HG02588 (cell line): ENCODE measurements around the gene ADARB1.

Experiments used
- ATAC-seq: cut with Tn5 transposase; IDR thresholded peaks from one replicate; pipeline ENCODE4 v1.9.1; 2021; ENCODE audit warnings: mild to moderate bottlenecking, moderate library complexity; ENCODE audit not compliant: unreplicated experiment

Gene ADARB1

DNA sequence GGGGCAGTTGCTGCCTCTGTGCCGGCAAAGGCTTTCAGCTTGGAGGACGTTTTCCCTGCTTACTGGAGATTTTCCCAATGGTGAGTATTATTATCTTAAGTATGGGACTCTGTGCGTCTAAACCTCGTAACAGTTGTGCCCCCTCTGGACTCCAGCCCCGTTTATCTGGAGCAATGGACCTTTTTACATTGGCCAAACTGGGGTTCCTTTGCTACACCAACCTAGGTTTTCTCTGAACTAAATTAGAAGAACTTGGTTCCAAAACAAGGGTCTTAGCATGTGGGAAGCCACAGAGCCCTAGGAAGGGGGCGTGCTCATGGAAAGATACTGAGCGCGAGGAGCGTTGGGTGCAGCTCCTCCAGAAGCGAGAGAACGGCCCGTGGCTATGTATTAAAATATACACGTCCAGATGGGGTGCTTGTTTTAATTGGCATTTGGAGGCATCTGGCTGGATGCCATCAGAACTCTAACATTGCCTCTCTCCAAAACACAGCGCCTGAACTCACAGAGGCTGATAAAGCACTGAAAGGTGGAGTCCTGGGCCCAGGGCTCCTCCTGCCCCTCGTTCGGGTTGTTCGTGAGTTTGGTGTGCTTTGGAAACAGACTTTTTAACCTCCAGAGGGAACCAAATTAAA lies 184.9 kb downstream of the ADARB1 start:
- no peak for ATAC-seq

GRCh38 chr21:45260191-45260825 lies 185.9 kb downstream of the ADARB1 start:
- ATAC-seq: no peak

DNA sequence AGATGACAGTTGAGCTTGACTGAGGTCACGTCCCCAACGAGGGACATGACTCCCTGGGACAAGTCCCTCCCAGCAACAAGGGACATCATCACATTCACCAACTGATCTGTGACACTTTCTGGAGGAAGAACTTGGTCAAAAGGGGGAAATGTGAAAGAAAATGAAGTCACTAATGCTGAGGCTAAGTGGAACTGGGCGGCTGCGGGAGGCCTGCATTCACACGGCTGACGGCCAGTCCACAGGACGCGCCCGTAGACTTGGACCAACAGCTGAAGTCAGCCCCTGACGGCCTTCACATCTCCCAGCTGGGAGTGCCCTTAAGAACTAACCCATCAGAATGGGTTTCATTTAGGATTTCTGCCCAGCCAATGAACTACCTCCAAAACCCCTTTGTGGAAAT lies 186.7 kb downstream of the ADARB1 start:
- ATAC-seq: no peak

GRCh38 chr21:45262041-45262581 lies 187.7 kb downstream of the ADARB1 start:
- no peak for ATAC-seq

DNA sequence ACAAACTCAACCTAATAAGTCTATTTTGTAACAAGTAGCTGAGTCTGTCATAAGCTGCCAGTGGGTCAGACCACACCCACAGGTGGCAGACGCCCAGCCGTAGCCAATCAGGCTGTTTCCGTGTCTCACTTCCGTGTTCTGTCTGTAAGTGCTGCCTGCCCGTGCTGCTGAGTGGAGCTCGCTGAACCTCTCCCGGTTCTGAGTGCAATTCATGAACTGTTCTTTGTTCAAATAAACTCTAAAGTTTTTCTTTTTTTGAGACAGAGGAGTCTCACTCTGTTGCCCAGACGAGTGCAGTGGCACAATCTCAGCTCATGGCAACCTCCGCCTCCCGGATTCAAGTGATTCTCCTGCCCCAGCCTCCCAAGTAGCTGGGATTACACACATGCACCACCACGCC lies 188.2 kb downstream of the ADARB1 start:
- ATAC-seq: no peak

GRCh38 chr21:45263534-45263933 lies 189.2 kb downstream of the ADARB1 start:
- ATAC-seq: no peak

- no peak for ATAC-seq
Measured at GRCh38 chr21:45264146-45264911, 189.9 kb downstream of the ADARB1 start.

GRCh38 chr21:45264912-45265515 lies 190.6 kb downstream of the ADARB1 start:
- ATAC-seq: no peak

DNA sequence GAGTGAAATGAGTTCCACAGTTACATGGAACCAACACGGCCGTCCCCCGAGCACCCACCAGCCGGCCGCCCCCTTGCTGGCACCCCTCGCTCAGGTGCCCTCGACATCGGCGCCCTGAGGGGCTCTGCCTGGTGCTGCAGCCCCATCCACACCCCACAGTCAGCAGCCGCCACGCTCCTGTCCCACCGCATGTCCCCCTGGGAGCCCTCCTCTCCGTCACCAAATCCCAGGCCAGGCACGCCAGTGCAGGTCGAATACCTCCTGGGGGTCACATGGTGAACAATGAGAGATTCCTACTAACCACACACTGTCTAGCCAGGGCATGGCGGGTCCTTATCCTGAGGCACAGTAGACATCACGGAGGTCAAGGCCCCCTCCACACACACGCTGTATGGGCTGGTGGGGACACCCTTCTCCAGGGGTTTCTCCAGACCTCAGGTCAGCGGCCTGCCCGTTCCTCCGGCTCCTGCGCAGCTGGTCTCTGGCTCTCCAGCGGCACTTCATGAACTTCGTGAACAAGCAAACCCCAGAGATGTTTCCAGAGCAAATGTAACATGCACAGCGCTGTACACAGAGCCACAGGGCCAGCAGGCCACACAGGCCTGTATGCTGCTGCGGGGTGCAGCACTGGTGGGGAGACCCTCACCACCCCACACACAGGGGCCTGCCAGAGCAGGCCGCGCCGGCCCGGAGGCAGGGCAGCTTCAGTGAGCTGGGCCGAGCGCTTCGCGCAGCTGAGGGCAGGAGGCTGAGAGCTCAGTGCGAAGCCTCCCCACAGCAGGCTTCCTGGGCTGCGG lies 191.5 kb downstream of the ADARB1 start:
- no peak for ATAC-seq

DNA sequence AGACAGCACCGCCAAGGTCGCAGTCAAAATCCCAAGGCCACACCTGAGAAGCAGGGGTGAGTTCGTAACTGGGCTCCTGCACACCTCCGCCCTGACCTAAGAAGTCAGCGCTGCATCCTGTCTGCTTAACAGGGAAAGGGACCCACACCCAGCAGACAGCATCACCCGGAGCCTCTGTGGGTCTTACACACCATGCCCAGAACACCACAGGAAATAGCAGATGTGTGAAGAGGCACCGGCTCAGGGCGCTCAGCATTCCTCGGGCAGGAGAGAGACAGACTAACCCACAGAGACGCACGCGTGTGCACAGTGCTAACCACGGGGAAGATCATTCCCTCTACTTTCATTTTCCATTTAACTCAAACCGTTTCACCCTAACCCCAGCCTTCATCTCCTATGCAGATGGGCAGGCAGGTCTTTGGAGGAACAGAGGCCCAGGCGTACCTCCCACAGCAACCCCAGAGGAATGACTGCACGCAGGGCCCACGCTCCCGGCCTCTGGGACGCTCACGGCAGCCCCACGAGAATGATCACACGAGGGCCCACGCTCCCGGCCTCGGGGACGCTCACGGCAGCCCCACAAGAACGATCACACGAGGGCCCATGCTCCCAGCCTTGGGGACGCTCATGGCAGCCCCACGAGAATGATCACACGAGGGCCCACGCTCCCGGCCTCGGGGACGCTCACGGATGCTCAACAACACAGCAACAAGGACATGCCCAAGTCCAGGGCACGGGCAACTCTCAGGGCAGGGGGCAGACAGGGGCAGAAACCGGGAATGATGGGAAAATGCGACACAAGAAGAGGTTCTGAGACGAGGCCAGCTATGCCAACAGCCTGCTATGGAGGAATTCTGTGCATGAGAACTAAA lies 192.4 kb downstream of the ADARB1 start:
- no peak for ATAC-seq

- no peak for ATAC-seq
Measured at GRCh38 chr21:45267390-45267760, 193.0 kb downstream of the ADARB1 start.

DNA sequence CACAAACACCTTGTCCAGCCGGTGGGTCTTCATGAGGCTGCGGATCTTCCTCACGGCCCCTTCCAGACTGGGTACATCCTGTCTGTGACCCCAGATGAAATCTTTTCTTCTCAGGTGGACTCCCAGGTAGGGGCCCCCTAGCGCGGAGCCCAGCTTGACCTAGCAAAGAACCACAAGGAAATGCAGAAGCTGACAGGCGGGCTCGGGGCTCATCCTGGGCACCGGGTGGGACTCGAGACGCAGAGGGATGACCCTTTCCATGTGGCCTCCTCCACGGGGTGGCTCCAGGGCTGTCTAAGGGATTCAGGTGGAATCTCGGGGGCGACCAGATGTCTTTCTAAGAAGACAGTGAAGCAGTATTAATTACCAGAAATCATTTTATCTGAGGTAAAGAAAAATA lies 195.5 kb downstream of the ADARB1 start:
- ATAC-seq: no peak

GRCh38 chr21:45270306-45270821 lies 196.0 kb downstream of the ADARB1 start:
- ATAC-seq: no peak
